Measurements from ENCODE around the gene VWA3B. TPM values are rescaled to one million over a fixed set of nuclear protein-coding genes. Genes with fewer than 3 reads are reported as not detected.

Gene VWA3B
- polyA plus RNA-seq, 1 donor (not counting 4 experiments of a cell fraction or from before 2014, with no cell fraction given) = not detected

DNA sequence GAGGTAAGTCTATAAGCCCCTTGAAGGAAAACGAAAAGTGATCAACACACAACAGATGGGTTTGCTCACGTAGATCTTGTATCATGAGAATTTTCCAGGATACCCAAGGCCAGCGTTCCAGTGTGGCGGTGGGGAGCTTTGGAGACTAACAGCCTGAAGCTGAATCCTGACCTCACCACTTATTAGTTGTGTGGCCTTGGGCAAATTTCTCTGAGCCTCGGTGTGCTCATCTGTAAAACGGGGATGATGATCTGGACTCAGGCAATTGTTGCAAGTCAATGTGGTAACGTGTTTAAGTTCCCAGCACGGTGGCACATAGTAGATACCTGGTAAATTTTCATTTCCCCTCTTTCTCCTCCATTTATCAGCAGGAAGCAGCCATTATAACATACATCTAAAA is 68.3 kb downstream of the VWA3B start:
- Histone ChIP-seq H3K27ac (ENCODE audit: control insufficient read depth, insufficient read depth, low read length) (no peak overlapping the region), H3K36me3 (ENCODE audit: control insufficient read depth in 2 of 2, extremely low read depth in 1 of 2, insufficient read depth in 2 of 2, low read length in 2 of 2) (no peaks in the 10 kb centered on the region), H3K79me2 (ENCODE audit: control insufficient read depth, insufficient read depth, low read length) (no peaks in the 10 kb centered on the region), H3K9ac (ENCODE audit: control insufficient read depth, extremely low read depth, insufficient read depth, low read length) (no peak overlapping the region), H3K9me3 (ENCODE audit: control insufficient read depth, low read depth, low read length) (no peaks in the 10 kb centered on the region), H3K4me1 (ENCODE audit: control insufficient read depth, extremely low read depth, insufficient read depth, low read length) (peaks cover 9% of the 10 kb centered on the region), H2AFZ (ENCODE audit: control insufficient read depth, low read length) (no peak overlapping the region), H3K9me1 (ENCODE audit: control insufficient read depth, extremely low read depth, insufficient read depth, low read length) (no peaks in the 10 kb centered on the region), H4K20me1 (ENCODE audit: control insufficient read depth, extremely low read depth, insufficient read depth, low read length) (no peaks in the 10 kb centered on the region), H3K27me3 (ENCODE audit: control insufficient read depth, extremely low read depth, insufficient read depth, low read length) (no peaks in the 10 kb centered on the region), H3K4me2 (ENCODE audit: control insufficient read depth, extremely low read depth, insufficient read depth, low read depth, low read length) (no peak overlapping the region), H3K4me3 (ENCODE audit: control insufficient read depth in 2 of 3, extremely low read depth in 1 of 3, insufficient read depth in 2 of 3, low read depth in 1 of 3, low read length in 3 of 3) (no peak overlapping the region)
- DNase-seq (ENCODE audit: low read depth, low spot score) (no peak), FAIRE-seq (no peak)
- no peak for TF ChIP-seq EZH2 (IDR thresholded peaks at IDR 0.05; ENCODE audit: low read length)
- TF ChIP-seq, protein P1, sequence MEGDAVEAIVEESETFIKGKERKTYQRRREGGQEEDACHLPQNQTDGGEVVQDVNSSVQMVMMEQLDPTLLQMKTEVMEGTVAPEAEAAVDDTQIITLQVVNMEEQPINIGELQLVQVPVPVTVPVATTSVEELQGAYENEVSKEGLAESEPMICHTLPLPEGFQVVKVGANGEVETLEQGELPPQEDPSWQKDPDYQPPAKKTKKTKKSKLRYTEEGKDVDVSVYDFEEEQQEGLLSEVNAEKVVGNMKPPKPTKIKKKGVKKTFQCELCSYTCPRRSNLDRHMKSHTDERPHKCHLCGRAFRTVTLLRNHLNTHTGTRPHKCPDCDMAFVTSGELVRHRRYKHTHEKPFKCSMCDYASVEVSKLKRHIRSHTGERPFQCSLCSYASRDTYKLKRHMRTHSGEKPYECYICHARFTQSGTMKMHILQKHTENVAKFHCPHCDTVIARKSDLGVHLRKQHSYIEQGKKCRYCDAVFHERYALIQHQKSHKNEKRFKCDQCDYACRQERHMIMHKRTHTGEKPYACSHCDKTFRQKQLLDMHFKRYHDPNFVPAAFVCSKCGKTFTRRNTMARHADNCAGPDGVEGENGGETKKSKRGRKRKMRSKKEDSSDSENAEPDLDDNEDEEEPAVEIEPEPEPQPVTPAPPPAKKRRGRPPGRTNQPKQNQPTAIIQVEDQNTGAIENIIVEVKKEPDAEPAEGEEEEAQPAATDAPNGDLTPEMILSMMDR (optimal IDR thresholded peaks at IDR 0.05 in 1 of 3, IDR thresholded peaks at IDR 0.05 in 1 of 3, conservative IDR thresholded peaks at IDR 0.05 in 1 of 3; ENCODE audit: extremely low read depth in 1 of 3, insufficient read depth in 2 of 3, low read length in 3 of 3) = no peak
- dilution Hi-C loops (cut with MboI; ENCODE audit: extremely low pct_ligation_motif_present, low sequenced_read_pairs) = no loop called here

DNA sequence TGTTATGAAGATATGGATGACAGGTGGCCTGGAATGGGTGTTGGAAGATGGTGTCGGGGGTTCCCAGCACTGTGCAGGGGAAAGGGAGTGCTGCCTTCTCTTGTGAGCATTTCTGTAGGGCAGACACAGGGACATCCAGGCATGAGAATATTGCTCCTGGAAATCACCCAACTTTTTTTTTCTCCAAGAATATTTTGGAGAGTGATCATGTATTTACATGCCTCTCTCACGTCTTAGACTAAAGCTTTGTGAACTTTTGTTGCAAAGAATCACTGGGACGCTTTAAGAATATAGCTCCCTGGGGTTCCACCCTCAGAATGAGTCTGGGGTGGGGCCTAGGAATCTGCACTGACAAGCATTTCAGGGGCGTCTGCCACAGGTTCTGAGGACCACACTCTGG is 68.7 kb downstream of the VWA3B start:
- FAIRE-seq (no peak), DNase-seq (ENCODE audit: low read depth, low spot score) (no peak)
- peak overlapping the region; percentile 51 for H2AFZ ChIP-seq (ENCODE audit: control insufficient read depth, low read length)

More for the DNA sequence above, 68.7 kb downstream of the VWA3B start:
- Histone ChIP-seq H3K9me1 (ENCODE audit: control insufficient read depth, extremely low read depth, insufficient read depth, low read length) (no peaks in the 10 kb centered on the region), H3K27me3 (ENCODE audit: control insufficient read depth, extremely low read depth, insufficient read depth, low read length) (no peaks in the 10 kb centered on the region), H3K4me3 (ENCODE audit: control insufficient read depth in 2 of 3, extremely low read depth in 1 of 3, insufficient read depth in 2 of 3, low read depth in 1 of 3, low read length in 3 of 3) (no peak overlapping the region), H3K9me3 (ENCODE audit: control insufficient read depth, low read depth, low read length) (no peaks in the 10 kb centered on the region), H3K79me2 (ENCODE audit: control insufficient read depth, insufficient read depth, low read length) (no peaks in the 10 kb centered on the region), H3K9ac (ENCODE audit: control insufficient read depth, extremely low read depth, insufficient read depth, low read length) (no peak overlapping the region), H3K27ac (ENCODE audit: control insufficient read depth, insufficient read depth, low read length) (no peak overlapping the region), H3K4me1 (ENCODE audit: control insufficient read depth, extremely low read depth, insufficient read depth, low read length) (peaks cover 9% of the 10 kb centered on the region), H3K36me3 (ENCODE audit: control insufficient read depth in 2 of 2, extremely low read depth in 1 of 2, insufficient read depth in 2 of 2, low read length in 2 of 2) (no peaks in the 10 kb centered on the region), H4K20me1 (ENCODE audit: control insufficient read depth, extremely low read depth, insufficient read depth, low read length) (no peaks in the 10 kb centered on the region), H3K4me2 (ENCODE audit: control insufficient read depth, extremely low read depth, insufficient read depth, low read depth, low read length) (peak overlapping the region; percentile 60)
- TF ChIP-seq EZH2 (IDR thresholded peaks at IDR 0.05; ENCODE audit: low read length) = no peak
- TF ChIP-seq, protein P1 (optimal IDR thresholded peaks at IDR 0.05 in 1 of 3, IDR thresholded peaks at IDR 0.05 in 1 of 3, conservative IDR thresholded peaks at IDR 0.05 in 1 of 3; ENCODE audit: extremely low read depth in 1 of 3, insufficient read depth in 2 of 3, low read length in 3 of 3) = no peak
- dilution Hi-C loops (cut with MboI; ENCODE audit: extremely low pct_ligation_motif_present, low sequenced_read_pairs) = no loop called here

All from keratinocyte (primary cell).